SK-N-SH (cell line): Measurements from ENCODE around the gene EAF2.

Experiments
- CTCF ChIP-seq: fragments of 200-600 bp; sonication (generic); IDR thresholded peaks from 2 replicates; pipeline ENCODE4 v1.6.1; 2017; ENCODE audit warnings: antibody characterized with exemption, mild to moderate bottlenecking, moderate library complexity
- FOXJ3 ChIP-seq: sonication (generic); formaldehyde crosslinking; IDR thresholded peaks from 2 replicates; pipeline ENCODE4 v1.5.1; 2020; ENCODE audit warnings: mild to moderate bottlenecking, missing genetic modification reagents
- GABPA ChIP-seq: IDR thresholded peaks from 2 replicates; pipeline ENCODE4 v1.4.0; 2012; ENCODE audit warnings: low read depth, mild to moderate bottlenecking
- MXI1 ChIP-seq: IDR thresholded peaks from 2 replicates; pipeline ENCODE4 v1.6.1; 2012; ENCODE audit warnings: mild to moderate bottlenecking, low read depth, low read length, improper control_type of control experiment

DNA sequence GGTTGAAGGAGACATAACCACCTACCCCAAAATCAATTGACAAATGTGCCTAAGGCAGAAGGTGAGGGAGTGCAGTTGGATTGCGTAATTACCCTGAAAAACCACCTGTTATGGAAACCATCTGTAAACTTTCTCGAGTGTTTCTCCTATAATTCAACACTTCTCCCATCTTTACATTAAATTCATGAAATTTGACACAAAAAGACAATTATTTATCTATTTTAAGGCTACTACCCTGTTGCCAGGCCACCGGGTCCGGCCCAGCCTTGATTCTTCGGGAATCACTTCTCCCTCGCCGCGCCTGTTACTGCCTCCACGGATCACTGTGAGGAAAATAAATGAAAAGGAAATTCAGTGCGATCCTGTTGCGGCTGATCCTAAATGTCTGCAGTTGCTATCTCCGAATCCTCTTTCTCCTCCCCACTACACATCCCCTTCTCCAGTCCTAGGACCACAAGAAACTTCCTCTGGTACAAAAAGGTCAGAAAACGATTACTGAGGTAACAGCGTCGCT is 795 bp upstream of the EAF2 start:
- TF ChIP-seq CTCF (no peak), GABPA (no peak), MXI1 (no peak), FOXJ3 (CRISPR knock-in tag) (no peak)
